Mesenchymal stem cell (in vitro differentiated cells and primary cell): ENCODE data around the gene NACC1.

Experiments
- DNase-seq: peaks from one replicate; pipeline ENCODE4 v3.0.0-alpha.2; 2013
- H2AFZ ChIP-seq: one replicate; pipeline ENCODE4 v1.6.1; 2013; ENCODE audit warnings: low read depth, mild to moderate bottlenecking, control low read depth, inconsistent platforms, low read length, moderate library complexity
- H2AK5ac ChIP-seq: 2 replicates; pipeline ENCODE4 v1.6.1; 2013; ENCODE audit warnings: low read length, moderate library complexity, mild to moderate bottlenecking, inconsistent platforms; ENCODE audit not compliant: severe bottlenecking
- H2BK120ac ChIP-seq: one replicate; pipeline ENCODE4 v1.6.1; 2013; ENCODE audit warnings: low read depth, mild to moderate bottlenecking, inconsistent platforms, low read length, moderate library complexity
- H2BK12ac ChIP-seq, 2 experiments: one replicate each; pipeline ENCODE4 v1.6.1; 2013; ENCODE audit warnings: inconsistent platforms in 2 of 2, low read length in 2 of 2, mild to moderate bottlenecking in 2 of 2, moderate library complexity in 2 of 2, control low read depth in 1 of 2
- H2BK15ac ChIP-seq: one replicate; pipeline ENCODE4 v1.6.1; 2013; ENCODE audit warnings: mild to moderate bottlenecking, low read depth, inconsistent platforms; ENCODE audit not compliant: poor library complexity, severe bottlenecking
- H2BK5ac ChIP-seq: 2 replicates; pipeline ENCODE4 v1.6.1; 2013; ENCODE audit warnings: low read depth, mild to moderate bottlenecking, low read length, control low read depth, inconsistent platforms; ENCODE audit not compliant: poor library complexity, severe bottlenecking
- H3K14ac ChIP-seq, 2 experiments: one replicate each; pipeline ENCODE4 v1.6.1; 2013; ENCODE audit warnings: inconsistent platforms in 2 of 2, low read length in 2 of 2, control low read depth in 1 of 2, mild to moderate bottlenecking in 1 of 2, moderate library complexity in 1 of 2
- H3K18ac ChIP-seq, 2 experiments: one replicate each; pipeline ENCODE4 v1.6.1; 2013; ENCODE audit warnings: inconsistent platforms in 2 of 2, low read length in 2 of 2, control low read depth in 1 of 2, low read depth in 1 of 2, mild to moderate bottlenecking in 1 of 2
- H3K23ac ChIP-seq, 2 experiments: one replicate each; pipeline ENCODE4 v1.6.1; 2013; ENCODE audit warnings: inconsistent platforms in 2 of 2, low read length in 2 of 2, mild to moderate bottlenecking in 2 of 2, moderate library complexity in 2 of 2, control low read depth in 1 of 2
- H3K27ac ChIP-seq: 2 replicates; pipeline ENCODE4 v1.5.1; 2013; ENCODE audit warnings: mild to moderate bottlenecking, moderate library complexity, low read length, control low read depth, inconsistent platforms; ENCODE audit not compliant: poor library complexity, severe bottlenecking
- H3K27me3 ChIP-seq, 2 experiments: 2 replicates each; pipeline versions ENCODE4 v1.6.1 to v1.7.0; 2013; ENCODE audit warnings: low read length in 2 of 2, mild to moderate bottlenecking in 2 of 2, moderate library complexity in 2 of 2, control low read depth in 1 of 2, inconsistent platforms in 1 of 2; ENCODE audit not compliant: control insufficient read depth in 1 of 2, insufficient read depth in 1 of 2
- H3K36me3 ChIP-seq, 2 experiments: 2 replicates each; pipeline versions ENCODE4 v1.6.1 to v1.7.0; 2013; ENCODE audit warnings: low read length in 2 of 2, control low read depth in 1 of 2, inconsistent platforms in 1 of 2, low read depth in 1 of 2, mild to moderate bottlenecking in 1 of 2; ENCODE audit not compliant: insufficient read depth in 2 of 2, control insufficient read depth in 1 of 2
- H3K4ac ChIP-seq, 2 experiments: one replicate each; pipeline ENCODE4 v1.6.1; 2013; ENCODE audit warnings: inconsistent platforms in 2 of 2, low read length in 2 of 2, mild to moderate bottlenecking in 2 of 2, moderate library complexity in 2 of 2, control low read depth in 1 of 2, low read depth in 1 of 2
- H3K4me1 ChIP-seq: 2 replicates; pipeline ENCODE4 v1.6.1; 2013; ENCODE audit warnings: low read depth, low read length, control low read depth; ENCODE audit not compliant: control insufficient read depth, insufficient read depth
- H3K4me2 ChIP-seq: 2 replicates; pipeline ENCODE4 v1.6.1; 2013; ENCODE audit warnings: low read length, mild to moderate bottlenecking, inconsistent platforms; ENCODE audit not compliant: poor library complexity, severe bottlenecking
- H3K4me3 ChIP-seq, 2 experiments: 2 replicates each; pipeline versions ENCODE4 v1.5.1 to v1.7.0; 2013; ENCODE audit warnings: low read length in 2 of 2, mild to moderate bottlenecking in 2 of 2, control low read depth in 1 of 2, low read depth in 1 of 2; ENCODE audit not compliant: insufficient read depth in 1 of 2
- H3K79me1 ChIP-seq: replicated peaks from 2 replicates; pipeline ENCODE4 v1.6.1; 2013; ENCODE audit warnings: mild to moderate bottlenecking, control low read depth, low read length, inconsistent platforms; ENCODE audit not compliant: poor library complexity, severe bottlenecking
- H3K9ac ChIP-seq: 2 replicates; pipeline ENCODE4 v1.7.0; 2013; ENCODE audit warnings: mild to moderate bottlenecking, low read length, moderate library complexity
- H3K9me3 ChIP-seq: 2 replicates; pipeline ENCODE4 v1.7.0; 2013; ENCODE audit warnings: mild to moderate bottlenecking, low read length; ENCODE audit not compliant: control insufficient read depth
- H4K8ac ChIP-seq: one replicate; pipeline ENCODE4 v1.6.1; 2013; ENCODE audit warnings: inconsistent platforms, mild to moderate bottlenecking, low read length, moderate library complexity
- H4K91ac ChIP-seq: one replicate; pipeline ENCODE4 v1.6.1; 2013; ENCODE audit warnings: mild to moderate bottlenecking, low read length, inconsistent platforms
- WGBS: methylation state at CpG from one replicate; pipeline ENCODE4 v1.1.7; 2013; ENCODE audit warnings: mixed read lengths; 5-methylcytosine and 5-hydroxymethylcytosine counted together

The NACC1 gene

GRCh38 chr19:13090511-13091231 lies 27.4 kb upstream of the NACC1 start:
- H4K8ac ChIP-seq = no peak overlapping the region
- H3K4me1 ChIP-seq = peaks cover 38% of the 10 kb centered on the region
- no peak overlapping the region for H3K4ac ChIP-seq
- H2BK12ac ChIP-seq = peak overlapping the region in 1 of 2 experiments; percentile 72
- H2AK5ac ChIP-seq = no peak overlapping the region
- peak overlapping the region; percentile 66 for H4K91ac ChIP-seq
- peak overlapping the region; percentile 57 for H3K9ac ChIP-seq
- H2BK120ac ChIP-seq = no peak overlapping the region
- peaks cover 0 to 38% of the 10 kb centered on the region in 2 experiments for H3K27me3 ChIP-seq
- H3K23ac ChIP-seq = no peak overlapping the region
- H2AFZ ChIP-seq = no peak overlapping the region
- H3K4me3 ChIP-seq = no peak overlapping the region
- H2BK15ac ChIP-seq = peak overlapping the region; percentile 17
- H3K36me3 ChIP-seq = peaks cover 0 to 72% of the 10 kb centered on the region in 2 experiments
- no peak overlapping the region for H3K27ac ChIP-seq
- no peak overlapping the region for H3K18ac ChIP-seq
- peak overlapping the region in 1 of 2 experiments; percentile 31 for H3K14ac ChIP-seq
- DNase-seq = no peak
- WGBS = 79% methylated on average over 10 of the region's 10 CpGs
- H3K9me3 ChIP-seq = no peaks in the 10 kb centered on the region
- no peaks in the 10 kb centered on the region for H3K79me1 ChIP-seq
- no peak overlapping the region for H2BK5ac ChIP-seq
- no peak overlapping the region for H3K4me2 ChIP-seq

GRCh38 chr19:13091400-13092157 lies 26.5 kb upstream of the NACC1 start:
- Histone ChIP-seq H2BK120ac (no peak overlapping the region), H2BK15ac (no peak overlapping the region), H2AK5ac (no peak overlapping the region), H2AFZ (no peak overlapping the region), H3K36me3 (peaks cover 0 to 70% of the 10 kb centered on the region in 2 experiments), H3K79me1 (no peaks in the 10 kb centered on the region), H3K27me3 (peaks cover 0 to 38% of the 10 kb centered on the region in 2 experiments), H4K8ac (peak overlapping the region; percentile 5), H2BK5ac (peak overlapping the region; percentile 67), H3K4me1 (peaks cover 46% of the 10 kb centered on the region), H4K91ac (peak overlapping the region; percentile 5), H3K9me3 (no peaks in the 10 kb centered on the region), H3K18ac (peak overlapping the region; percentile 16 to 69), H3K14ac (peak overlapping the region in 1 of 2 experiments; percentile 1), H3K4ac (peak overlapping the region in 1 of 2 experiments; percentile 30), H2BK12ac (peak overlapping the region in 1 of 2 experiments; percentile 45), H3K9ac (peak overlapping the region; percentile 59), H3K4me3 (no peak overlapping the region), H3K4me2 (peak overlapping the region; percentile 39), H3K27ac (peak overlapping the region; percentile 20), H3K23ac (no peak overlapping the region)
- DNase-seq = peak; percentile 79
- WGBS = 27% methylated on average over 25 of the region's 25 CpGs

GRCh38 chr19:13092158-13092543 lies 25.9 kb upstream of the NACC1 start:
- no peak for DNase-seq
- Histone ChIP-seq H3K4me3 (no peak overlapping the region), H2AFZ (no peak overlapping the region), H3K14ac (no peak overlapping the region), H3K4ac (no peak overlapping the region), H3K9me3 (no peaks in the 10 kb centered on the region), H3K79me1 (no peaks in the 10 kb centered on the region), H3K27me3 (peaks cover 0 to 37% of the 10 kb centered on the region in 2 experiments), H2BK15ac (no peak overlapping the region), H3K23ac (no peak overlapping the region), H4K8ac (no peak overlapping the region), H4K91ac (no peak overlapping the region), H3K18ac (no peak overlapping the region), H2BK12ac (no peak overlapping the region), H3K9ac (peak overlapping the region; percentile 59), H2AK5ac (peak overlapping the region; percentile 56), H2BK5ac (peak overlapping the region; percentile 67), H3K4me2 (no peak overlapping the region), H3K4me1 (peaks cover 48% of the 10 kb centered on the region), H2BK120ac (no peak overlapping the region), H3K27ac (no peak overlapping the region), H3K36me3 (peaks cover 0 to 64% of the 10 kb centered on the region in 2 experiments)
- WGBS = 90% methylated on average over 2 of the region's 2 CpGs

GRCh38 chr19:13092606-13093235 lies 25.3 kb upstream of the NACC1 start:
- H3K4me2 ChIP-seq = no peak overlapping the region
- no peak overlapping the region for H2BK120ac ChIP-seq
- no peak overlapping the region for H2BK15ac ChIP-seq
- H2AFZ ChIP-seq = no peak overlapping the region
- no peak for DNase-seq
- H3K14ac ChIP-seq = no peak overlapping the region
- peaks cover 0 to 36% of the 10 kb centered on the region in 2 experiments for H3K27me3 ChIP-seq
- H3K79me1 ChIP-seq = no peaks in the 10 kb centered on the region
- no peak overlapping the region for H3K18ac ChIP-seq
- 90% methylated on average over 12 of the region's 14 CpGs for WGBS
- no peak overlapping the region for H2BK5ac ChIP-seq
- H3K4me1 ChIP-seq = peaks cover 49% of the 10 kb centered on the region
- H3K36me3 ChIP-seq = peaks cover 0 to 58% of the 10 kb centered on the region in 2 experiments
- H3K27ac ChIP-seq = no peak overlapping the region
- H3K4ac ChIP-seq = no peak overlapping the region
- H4K91ac ChIP-seq = no peak overlapping the region
- no peaks in the 10 kb centered on the region for H3K9me3 ChIP-seq
- peak overlapping the region in 1 of 2 experiments; percentile 37 for H2BK12ac ChIP-seq
- peak overlapping the region; percentile 59 for H3K9ac ChIP-seq
- peak overlapping the region in 1 of 2 experiments; percentile 6 for H3K23ac ChIP-seq
- no peak overlapping the region for H3K4me3 ChIP-seq
- peak overlapping the region; percentile 78 for H2AK5ac ChIP-seq
- H4K8ac ChIP-seq = no peak overlapping the region
